Measurements from ENCODE around the gene DNAH10. TPM values are rescaled to one million over a fixed set of nuclear protein-coding genes. Genes with fewer than 3 reads are reported as not detected.

Gene DNAH10
- total RNA-seq, 2 experiments from 2014 or later, result 0.05 TPM

DNA sequence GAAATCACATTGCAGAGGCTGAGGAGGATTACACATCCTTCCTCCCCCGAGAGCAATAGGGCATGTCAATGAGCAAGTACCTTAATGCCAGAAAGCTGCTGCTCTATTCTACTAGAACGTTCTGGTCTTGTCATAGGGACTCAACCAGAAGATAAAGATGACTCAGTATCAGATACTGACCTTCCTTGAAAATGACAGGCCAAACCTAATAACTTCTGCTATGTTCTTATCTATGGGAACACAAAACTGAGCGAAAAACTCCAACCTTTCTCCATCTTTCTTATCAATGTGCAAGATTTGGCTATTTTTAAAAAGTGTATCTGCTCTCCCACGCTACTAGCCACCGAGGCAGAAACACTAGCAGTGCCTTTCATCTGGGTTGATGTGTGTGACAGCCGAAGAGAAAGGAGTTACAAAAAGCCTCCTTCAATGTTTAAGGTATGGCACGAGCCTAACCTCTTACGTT is 205.1 kb downstream of the DNAH10 start:
- H3K36me3 Mint-ChIP-seq (ENCODE audit: low read depth), result no peaks in the 10 kb centered on the region
- H3K27ac Mint-ChIP-seq, result no peak overlapping the region
- no peak overlapping the region for H3K4me3 Mint-ChIP-seq
- peaks cover 21% of the 10 kb centered on the region for H3K4me1 Mint-ChIP-seq (ENCODE audit: low read depth)
- CTCF ChIA-PET, result no interaction called here
- H3K27me3 Mint-ChIP-seq (ENCODE audit: low read depth), result no peaks in the 10 kb centered on the region
- no peak for DNase-seq
- intact Hi-C loops (cut with micrococcal nuclease), result no loop called here
- no peaks in the 10 kb centered on the region for H3K9me3 Mint-ChIP-seq

DNA sequence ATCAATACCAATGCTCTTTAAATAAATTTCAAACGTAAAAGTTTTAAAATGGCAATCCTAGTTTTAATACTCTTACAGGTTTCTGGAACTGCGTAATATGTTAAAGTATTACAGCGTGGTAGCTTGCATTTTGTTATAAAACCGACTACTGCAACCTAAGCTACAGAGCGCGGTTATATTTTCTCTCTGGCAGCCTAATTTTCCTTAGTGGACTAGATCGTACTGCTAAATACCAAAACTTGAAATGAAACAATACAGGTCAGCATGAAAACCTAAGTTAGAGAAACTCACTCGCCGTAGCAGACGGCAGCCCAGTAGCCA is 209.3 kb downstream of the DNAH10 start:
- DNase-seq, result no peak
- no peaks in the 10 kb centered on the region for H3K27me3 Mint-ChIP-seq (ENCODE audit: low read depth)
- intact Hi-C loops (cut with micrococcal nuclease), result loop anchor here (2.0 to 5.0 kb wide), 5 partner anchors 35 to 589 kb away; partner anchors contain the start of genes ATP6V0A2, EIF2B1, GTF2H3 and KMT5A
- CTCF ChIA-PET, result interaction anchor here (0.5 to 1.6 kb wide), 6 partner anchors 13 to 604 kb away, joined by 3 to 5 read pairs (median 3); no protein-coding TSS in a partner anchor
- peaks cover 33% of the 10 kb centered on the region for H3K4me1 Mint-ChIP-seq (ENCODE audit: low read depth)
- H3K27ac Mint-ChIP-seq, result peak overlapping the region; percentile 31
- H3K36me3 Mint-ChIP-seq (ENCODE audit: low read depth), result peaks cover 10% of the 10 kb centered on the region
- no peaks in the 10 kb centered on the region for H3K9me3 Mint-ChIP-seq
- peak overlapping the region; percentile 83 for H3K4me3 Mint-ChIP-seq

DNA sequence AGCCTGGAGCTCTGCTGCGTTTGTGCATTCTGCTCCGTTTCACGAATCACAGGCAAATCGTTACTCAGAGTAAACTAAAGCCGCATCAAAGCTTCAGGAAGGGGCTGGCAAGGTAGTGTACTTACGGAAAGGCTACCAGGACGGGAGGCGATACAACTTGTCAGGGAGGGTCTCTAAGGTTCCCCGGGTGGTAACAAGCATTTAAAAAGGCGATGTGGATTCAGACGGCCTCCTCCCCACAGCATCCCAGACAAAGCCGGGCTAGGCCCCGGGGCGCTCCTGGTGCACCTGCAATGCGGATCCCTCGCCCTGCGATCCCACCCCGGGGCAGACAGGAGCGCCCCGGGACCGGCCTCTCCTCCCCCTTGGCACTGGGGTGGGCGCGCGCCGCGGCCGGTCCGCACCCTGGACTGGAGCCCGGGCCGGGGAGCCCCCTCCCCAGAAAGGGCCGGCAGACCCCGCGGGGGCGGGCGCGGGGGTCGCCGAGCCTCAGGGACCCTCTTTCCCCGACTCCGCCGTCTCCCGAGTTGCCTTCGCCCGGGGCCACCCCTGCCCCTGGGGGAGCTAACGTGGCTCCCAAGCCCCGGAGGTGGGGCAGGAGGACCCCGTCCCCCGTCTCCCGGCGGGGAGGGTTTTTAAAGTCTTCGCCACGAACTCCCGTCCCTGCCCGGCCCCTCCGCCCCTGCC is 209.8 kb downstream of the DNAH10 start:
- CTCF ChIA-PET, result interaction anchor here (0.6 to 1.6 kb wide), 5 partner anchors 12 to 604 kb away, joined by 3 to 5 read pairs (median 3); no protein-coding TSS in a partner anchor
- Mint-ChIP-seq H3K27me3 (ENCODE audit: low read depth) (no peaks in the 10 kb centered on the region), H3K36me3 (ENCODE audit: low read depth) (peaks cover 10% of the 10 kb centered on the region), H3K4me1 (ENCODE audit: low read depth) (peaks cover 33% of the 10 kb centered on the region), H3K4me3 (peak overlapping the region; percentile 83), H3K9me3 (no peaks in the 10 kb centered on the region), H3K27ac (peak overlapping the region; percentile 31)
- peak; percentile 62 for DNase-seq
- intact Hi-C loops (cut with micrococcal nuclease), result loop anchor here (1.0 to 5.0 kb wide), 6 partner anchors 35 to 607 kb away; partner anchors contain the start of genes ATP6V0A2, EIF2B1, GTF2H3 and KMT5A

DNA sequence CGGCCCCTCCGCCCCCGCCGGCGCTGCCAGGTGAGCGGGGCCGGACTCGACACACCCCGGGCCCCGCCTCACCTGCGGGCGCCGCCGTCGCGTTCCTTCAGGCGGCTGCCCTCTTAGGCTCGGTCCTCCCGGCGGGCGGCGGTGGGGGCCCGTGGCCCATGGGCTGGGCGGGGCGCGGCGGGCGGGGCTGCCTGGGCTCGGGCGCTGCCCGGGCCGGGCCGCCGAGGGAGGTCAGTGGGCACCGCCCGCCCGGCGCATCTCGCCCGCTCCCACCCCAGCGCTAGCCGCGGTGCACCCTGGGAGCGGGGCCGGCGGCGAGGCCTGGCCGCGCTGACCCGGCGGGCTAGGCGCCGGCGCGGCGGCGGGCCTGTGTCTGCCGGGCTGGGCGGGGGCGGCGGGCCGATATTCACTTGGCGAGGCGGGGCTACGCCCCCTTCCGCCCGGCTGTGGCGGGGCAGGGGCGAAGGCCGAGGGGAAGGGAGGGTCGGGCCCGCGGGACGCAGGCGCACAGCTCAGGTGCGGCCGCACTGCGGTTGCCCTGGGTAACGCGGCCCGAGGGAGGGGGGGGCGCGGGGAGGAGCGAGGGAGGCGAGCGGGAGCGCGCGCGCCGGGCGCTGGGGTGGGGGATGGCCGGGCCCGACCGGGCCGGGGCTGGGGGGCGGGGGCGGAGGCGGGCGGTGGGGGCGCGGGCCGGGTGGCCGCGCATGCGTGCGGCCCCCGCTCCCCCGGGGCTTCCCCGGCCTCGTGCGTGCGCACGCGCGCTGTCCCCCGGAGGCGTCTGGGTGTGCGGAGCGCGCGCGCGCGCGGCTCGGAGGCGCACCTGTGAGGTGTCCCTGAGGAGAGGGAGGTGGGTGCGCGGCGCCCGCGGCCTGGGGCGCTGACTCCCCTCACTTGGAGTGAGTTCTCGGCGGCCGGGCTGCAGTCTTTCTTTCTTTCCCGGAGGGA is 210.6 kb downstream of the DNAH10 start, which contains the start of the genes CCDC92 and ZNF664:
TSS of gene CCDC92 (minus strand) at position 375 of the 945 bp plus-strand sequence. CDS start 28,526 bp downstream, outside the sequence.
TSS of gene ZNF664 (plus strand) at position 759 of the 945 bp plus-strand sequence. CDS start 38,930 bp downstream, outside the sequence.
- Mint-ChIP-seq H3K4me1 (ENCODE audit: low read depth) (peaks cover 33% of the 10 kb centered on the region), H3K27me3 (ENCODE audit: low read depth) (no peaks in the 10 kb centered on the region), H3K36me3 (ENCODE audit: low read depth) (peaks cover 10% of the 10 kb centered on the region), H3K4me3 (peak within 1 kb of the TSS; percentile 88), H3K27ac (peak within 1 kb of the TSS; percentile 61), H3K9me3 (no peaks in the 10 kb centered on the region)
- intact Hi-C loops (cut with micrococcal nuclease), result loop anchor here (1.0 to 5.0 kb wide), 4 partner anchors 260 to 607 kb away; partner anchors contain the start of genes ATP6V0A2, EIF2B1, GTF2H3 and KMT5A
- CTCF ChIA-PET, result interaction anchor here (1.6 kb wide), 1 partner anchor 67 kb away, joined by 3 read pairs; no protein-coding TSS in a partner anchor
- DNase-seq, result peak; percentile 94

DNA sequence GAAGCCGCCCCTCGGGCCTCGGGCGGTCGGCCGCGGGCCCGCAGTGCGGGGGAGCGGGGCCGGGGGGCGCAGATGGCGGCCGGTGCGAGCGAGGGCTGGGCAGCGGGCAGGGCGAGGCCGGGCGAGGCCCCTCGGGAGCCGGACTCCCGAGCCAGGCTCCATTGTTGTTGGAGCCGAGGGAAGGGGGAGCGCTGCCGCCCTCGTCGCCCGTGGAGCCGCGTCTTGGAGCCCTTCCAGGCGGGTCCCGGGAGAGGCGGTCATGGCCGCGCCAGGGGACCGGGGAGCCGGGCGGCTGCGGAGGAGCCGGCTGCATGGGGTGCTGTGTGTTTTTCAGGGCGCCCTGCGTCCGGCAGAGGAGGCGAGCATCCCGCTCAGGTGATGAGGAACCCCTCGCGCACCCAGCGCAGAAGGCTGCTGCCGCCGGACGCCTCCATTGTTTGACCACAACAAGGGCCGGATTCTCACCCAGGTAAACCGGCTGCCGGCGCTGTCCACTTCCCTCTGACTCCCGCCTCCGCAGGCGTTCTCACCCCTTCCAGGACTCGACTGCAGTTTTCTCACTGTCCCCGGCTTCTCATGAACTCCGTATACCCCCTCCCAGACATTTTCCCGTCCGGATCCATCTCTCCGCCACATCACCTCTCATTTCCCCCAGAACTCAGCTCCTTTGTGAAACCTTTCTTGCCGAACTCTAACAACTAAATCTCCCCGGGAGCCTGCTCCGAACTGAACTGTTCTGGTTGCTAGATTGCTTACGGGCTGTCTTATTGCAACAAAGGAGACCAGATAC is 211.6 kb downstream of the DNAH10 start:
- intact Hi-C loops (cut with micrococcal nuclease), result loop anchor here (1.0 to 5.0 kb wide), 4 partner anchors 35 to 591 kb away; partner anchors contain the start of genes ATP6V0A2, EIF2B1, GTF2H3 and KMT5A
- Mint-ChIP-seq H3K36me3 (ENCODE audit: low read depth) (peaks cover 10% of the 10 kb centered on the region), H3K9me3 (no peaks in the 10 kb centered on the region), H3K4me1 (ENCODE audit: low read depth) (peaks cover 33% of the 10 kb centered on the region), H3K27me3 (ENCODE audit: low read depth) (no peaks in the 10 kb centered on the region), H3K27ac (no peak overlapping the region), H3K4me3 (peak overlapping the region; percentile 88)
- CTCF ChIA-PET, result interaction anchor here (1.2 kb wide), 1 partner anchor 69 kb away, joined by 3 read pairs; no protein-coding TSS in a partner anchor
- DNase-seq, result peak; percentile 25

DNA sequence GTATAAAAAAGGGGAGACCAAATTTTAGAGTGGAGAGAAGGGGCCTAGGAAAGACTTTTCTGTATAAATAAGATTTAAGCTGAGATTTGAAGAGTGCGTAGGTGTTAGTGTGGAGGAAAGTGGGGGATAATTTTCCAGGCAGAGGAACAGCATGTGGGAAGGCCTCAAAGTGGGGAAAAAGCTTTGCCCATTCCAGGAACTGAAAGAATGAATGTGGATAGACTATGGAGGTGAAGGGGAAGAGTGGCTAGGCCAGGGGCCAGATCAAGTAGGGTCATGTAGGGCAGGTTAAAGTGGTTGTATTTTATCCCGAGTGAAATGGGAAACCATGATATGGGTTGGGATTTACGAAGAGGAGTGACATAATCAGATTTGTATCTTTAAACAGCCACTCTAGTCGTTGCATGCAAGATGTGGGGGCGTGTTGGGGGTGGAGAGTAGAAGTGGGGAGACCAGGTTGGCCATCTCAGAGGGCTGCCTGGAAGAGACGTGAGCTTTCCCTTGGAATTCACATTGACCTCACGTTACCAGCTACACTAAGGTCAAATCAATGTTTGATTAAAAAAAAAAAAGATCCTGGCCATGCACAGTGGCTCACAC is 214.2 kb downstream of the DNAH10 start:
- Mint-ChIP-seq H3K36me3 (ENCODE audit: low read depth) (peaks cover 10% of the 10 kb centered on the region), H3K9me3 (no peaks in the 10 kb centered on the region), H3K4me1 (ENCODE audit: low read depth) (peaks cover 21% of the 10 kb centered on the region), H3K27ac (no peak overlapping the region), H3K27me3 (ENCODE audit: low read depth) (no peaks in the 10 kb centered on the region), H3K4me3 (no peak overlapping the region)
- DNase-seq, result no peak
- intact Hi-C loops (cut with micrococcal nuclease), result no loop called here
- CTCF ChIA-PET, result interaction anchor here (1.1 kb wide), 1 partner anchor 12 kb away, joined by 3 read pairs; no protein-coding TSS in a partner anchor

DNA sequence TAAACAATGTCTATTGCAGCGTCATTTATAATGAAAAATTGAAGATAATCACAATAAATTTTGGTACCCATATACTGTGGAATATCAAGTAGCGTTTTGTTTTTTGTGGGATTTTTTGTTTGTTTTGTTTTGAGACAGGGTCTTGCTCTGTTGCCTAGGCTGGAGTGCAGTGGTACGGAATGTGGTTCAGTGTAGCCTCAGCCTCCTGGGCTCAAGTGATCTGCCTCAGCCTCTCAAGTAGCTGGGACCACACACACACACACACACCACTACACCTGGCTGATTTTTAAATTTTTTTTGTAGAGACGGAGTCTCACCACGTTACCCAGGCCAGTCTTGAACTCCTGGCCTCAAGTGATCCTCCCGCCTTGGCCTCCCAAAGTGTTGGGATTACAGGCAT is 217.5 kb downstream of the DNAH10 start:
- H3K27me3 Mint-ChIP-seq (ENCODE audit: low read depth), result no peaks in the 10 kb centered on the region
- H3K27ac Mint-ChIP-seq, result no peak overlapping the region
- intact Hi-C loops (cut with micrococcal nuclease), result no loop called here
- H3K4me1 Mint-ChIP-seq (ENCODE audit: low read depth), result peaks cover 18% of the 10 kb centered on the region
- no peak overlapping the region for H3K4me3 Mint-ChIP-seq
- no peaks in the 10 kb centered on the region for H3K9me3 Mint-ChIP-seq
- no peak for DNase-seq
- peaks cover 8% of the 10 kb centered on the region for H3K36me3 Mint-ChIP-seq (ENCODE audit: low read depth)
- CTCF ChIA-PET, result no interaction called here

DNA sequence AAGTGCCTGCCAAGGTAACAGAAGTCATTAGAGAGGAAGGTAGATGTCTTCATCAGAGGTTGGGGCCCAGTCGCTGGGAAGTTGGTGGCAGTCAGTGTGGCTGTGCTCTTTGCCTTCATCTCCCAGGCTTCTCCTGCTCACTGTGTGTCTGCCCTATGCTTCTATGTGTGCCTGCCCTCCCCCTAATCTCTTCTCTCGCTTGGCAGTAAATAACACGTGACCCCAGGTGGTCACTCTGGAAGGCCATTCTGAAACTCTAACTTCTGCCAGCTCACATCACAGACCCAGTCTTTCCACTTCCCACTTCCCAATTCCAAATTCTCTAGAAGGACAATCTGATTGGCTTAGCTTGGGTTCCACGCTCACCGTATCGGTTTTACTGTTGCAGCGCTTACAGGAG is 220.2 kb downstream of the DNAH10 start:
- no peaks in the 10 kb centered on the region for H3K9me3 Mint-ChIP-seq
- H3K4me1 Mint-ChIP-seq (ENCODE audit: low read depth), result peaks cover 16% of the 10 kb centered on the region
- H3K4me3 Mint-ChIP-seq, result no peak overlapping the region
- H3K27ac Mint-ChIP-seq, result no peak overlapping the region
- H3K36me3 Mint-ChIP-seq (ENCODE audit: low read depth), result no peaks in the 10 kb centered on the region
- intact Hi-C loops (cut with micrococcal nuclease), result no loop called here
- DNase-seq, result no peak
- CTCF ChIA-PET, result interaction anchor here (1.0 to 6.4 kb wide), 2 partner anchors 72 to 79 kb away, joined by 4 to 55 read pairs; no protein-coding TSS in a partner anchor
- no peaks in the 10 kb centered on the region for H3K27me3 Mint-ChIP-seq (ENCODE audit: low read depth)

DNA sequence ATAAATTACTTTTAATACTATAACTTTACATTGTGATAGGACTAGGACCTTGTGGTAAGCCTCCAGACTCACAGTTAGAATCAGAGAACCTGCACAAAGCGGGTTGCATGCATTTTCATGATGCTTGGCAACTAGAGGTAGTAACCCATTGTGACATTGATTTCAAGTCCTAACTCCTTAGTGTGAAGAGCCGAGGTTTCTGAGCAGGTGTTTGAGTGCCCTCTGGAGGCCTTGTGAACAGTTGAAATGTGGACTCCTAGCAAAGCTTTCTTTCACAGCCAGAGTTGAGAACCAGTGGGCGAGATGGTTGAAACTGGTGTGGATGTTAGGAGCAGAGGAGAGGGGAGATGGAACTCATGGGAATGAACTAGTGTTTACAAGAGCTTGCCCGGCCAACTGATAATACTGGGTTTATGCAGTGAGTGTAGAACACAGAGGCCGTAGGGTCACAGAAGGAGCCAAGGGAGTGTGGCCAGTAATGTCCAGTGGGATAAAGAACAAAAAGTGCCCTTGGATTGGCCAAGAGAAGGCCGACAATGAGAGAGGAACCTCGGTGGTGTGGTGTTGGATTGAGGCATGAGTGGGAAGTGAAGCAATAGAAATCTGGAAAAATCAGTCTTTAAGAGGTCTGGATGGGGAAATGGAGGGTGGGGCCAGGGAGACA is 221.9 kb downstream of the DNAH10 start:
- CTCF ChIA-PET, result interaction anchor here (1.0 to 6.4 kb wide), 5 partner anchors 12 to 81 kb away, joined by 3 to 55 read pairs (median 3); no protein-coding TSS in a partner anchor
- no peaks in the 10 kb centered on the region for H3K9me3 Mint-ChIP-seq
- no peak overlapping the region for H3K27ac Mint-ChIP-seq
- no peak overlapping the region for H3K4me3 Mint-ChIP-seq
- no peaks in the 10 kb centered on the region for H3K27me3 Mint-ChIP-seq (ENCODE audit: low read depth)
- peaks cover 7% of the 10 kb centered on the region for H3K36me3 Mint-ChIP-seq (ENCODE audit: low read depth)
- H3K4me1 Mint-ChIP-seq (ENCODE audit: low read depth), result peaks cover 16% of the 10 kb centered on the region
- peak; percentile 63 for DNase-seq
- intact Hi-C loops (cut with micrococcal nuclease), result loop anchor here (1.0 kb wide), 1 partner anchor 79 kb away; no protein-coding TSS in a partner anchor

DNA sequence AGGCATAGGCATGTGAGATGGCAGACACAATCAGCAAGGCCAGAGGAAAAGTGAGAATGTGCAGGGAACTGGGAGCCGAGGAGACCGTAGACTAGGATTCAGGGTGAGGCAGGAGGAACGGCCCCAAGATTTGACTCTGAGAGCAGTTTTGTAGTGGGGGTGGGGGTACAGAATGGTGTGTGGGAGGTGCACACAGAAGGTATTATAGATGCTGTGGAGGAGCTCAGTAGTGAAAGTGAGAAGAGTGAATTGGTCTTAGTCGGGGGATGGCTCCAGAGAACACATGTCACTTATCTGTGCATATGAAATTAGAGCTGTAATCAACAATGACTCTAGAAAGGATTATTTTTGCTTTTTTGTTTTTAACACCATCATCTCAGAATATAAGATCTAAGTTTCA is 222.8 kb downstream of the DNAH10 start:
- H3K4me1 Mint-ChIP-seq (ENCODE audit: low read depth), result peaks cover 18% of the 10 kb centered on the region
- no peaks in the 10 kb centered on the region for H3K27me3 Mint-ChIP-seq (ENCODE audit: low read depth)
- H3K36me3 Mint-ChIP-seq (ENCODE audit: low read depth), result peaks cover 9% of the 10 kb centered on the region
- intact Hi-C loops (cut with micrococcal nuclease), result loop anchor here (1.0 kb wide), 1 partner anchor 80 kb away; no protein-coding TSS in a partner anchor
- no peak for DNase-seq
- no peak overlapping the region for H3K4me3 Mint-ChIP-seq
- no peak overlapping the region for H3K27ac Mint-ChIP-seq
- CTCF ChIA-PET, result interaction anchor here (0.9 to 6.4 kb wide), 6 partner anchors 9 to 82 kb away, joined by 3 to 55 read pairs (median 3); no protein-coding TSS in a partner anchor
- no peaks in the 10 kb centered on the region for H3K9me3 Mint-ChIP-seq

All from activated naive CD4-positive, alpha-beta T cell treated with anti-CD3 and anti-CD28 coated beads for 36 hours (primary cell).